Stimulated activated CD8-positive, alpha-beta memory T cell treated with anti-CD3 and anti-CD28 coated beads, Interleukin-4, amount 100 ng/mL, for 48 hours (primary cell): ENCODE results near the gene BCAS3.
A peak's percentile ranks its signal among the peaks of the same experiment; 100 is the strongest.

Source experiments
- DNase-seq: peaks from one replicate; pipeline ENCODE4 v3.0.0-alpha.2; 2020

Gene BCAS3

DNA sequence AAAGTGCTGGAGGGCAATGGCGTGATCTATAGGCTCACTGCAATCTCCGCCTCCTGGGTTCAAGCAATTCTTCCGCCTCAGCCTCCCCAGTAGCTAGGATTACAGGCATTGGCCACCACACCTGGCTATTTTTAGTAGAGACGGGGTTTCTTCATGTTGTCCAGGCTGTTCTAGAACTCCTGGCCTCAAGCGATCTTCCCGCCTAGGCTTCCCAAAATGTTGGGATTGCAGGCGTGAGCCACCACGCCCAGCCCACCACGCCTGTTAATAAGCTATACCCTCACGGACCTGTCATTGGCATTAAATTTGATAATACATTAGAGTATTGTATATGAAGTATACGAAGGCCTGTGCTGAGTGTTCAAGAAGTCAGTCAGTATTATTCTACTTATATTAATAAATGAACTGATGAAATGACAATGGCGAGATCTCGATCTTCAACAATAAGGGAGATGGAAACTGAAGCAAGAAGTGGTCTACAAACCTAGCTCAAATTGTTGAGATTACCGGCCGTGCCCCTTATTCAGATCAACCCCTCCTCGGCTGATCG lies 818 bp upstream of the BCAS3 start:
- no peak for DNase-seq

DNA sequence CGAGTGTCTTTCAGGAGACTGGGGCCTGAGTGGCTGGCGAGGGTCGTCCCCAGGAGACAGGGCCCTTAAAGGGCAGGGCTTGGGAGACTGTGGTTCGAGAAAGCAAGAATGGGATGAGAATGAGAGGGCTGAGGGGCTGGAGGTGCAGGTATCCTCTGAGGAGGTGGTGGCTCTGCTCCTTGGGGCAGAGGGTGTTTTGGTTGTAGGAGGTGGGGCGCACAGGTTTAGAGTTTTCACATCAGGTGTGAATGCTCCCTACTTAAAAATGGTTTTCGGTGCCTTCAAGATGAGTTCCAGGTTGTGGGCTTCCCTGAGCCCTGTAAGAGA lies 430 bp downstream of the BCAS3 start:
- no peak for DNase-seq

DNA sequence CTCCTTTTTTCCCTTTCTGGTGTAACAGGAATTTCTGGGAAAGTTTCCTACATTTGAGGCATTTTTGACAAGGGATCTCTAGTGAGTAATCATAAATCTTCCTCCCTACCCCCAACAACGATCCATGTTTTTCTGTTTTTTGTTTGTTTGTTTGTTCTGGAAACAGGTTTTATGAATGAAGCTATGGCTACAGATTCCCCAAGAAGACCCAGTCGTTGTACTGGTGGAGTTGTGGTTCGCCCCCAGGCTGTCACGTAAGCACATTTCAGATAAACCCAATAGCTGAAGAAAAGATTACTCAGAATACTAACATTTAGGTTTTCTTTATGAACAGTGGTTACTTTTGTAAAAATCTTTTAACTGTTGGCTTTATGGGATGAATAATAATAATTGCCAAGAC lies 1.6 kb downstream of the BCAS3 start:
- DNase-seq, result no peak

DNA sequence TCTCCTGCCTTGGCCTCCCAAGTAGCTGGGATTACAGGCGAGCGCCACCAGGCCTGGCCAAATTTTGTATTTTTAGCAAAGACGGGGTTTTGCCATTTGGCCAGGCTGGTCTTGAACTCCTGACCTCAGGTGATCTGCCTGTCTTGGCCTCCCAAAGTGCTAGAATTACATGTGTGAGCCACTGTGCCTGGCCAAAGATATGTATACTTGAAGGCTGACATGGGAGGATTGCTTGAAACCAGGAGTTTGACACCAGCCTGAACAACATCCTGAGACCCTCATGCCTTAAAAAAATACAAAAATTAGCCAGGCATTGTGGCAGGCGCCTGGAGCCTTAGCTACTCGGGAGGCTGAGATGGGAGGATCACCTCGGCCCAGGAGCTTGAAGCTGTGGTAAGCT lies 3.1 kb downstream of the BCAS3 start:
- DNase-seq, result no peak

DNA sequence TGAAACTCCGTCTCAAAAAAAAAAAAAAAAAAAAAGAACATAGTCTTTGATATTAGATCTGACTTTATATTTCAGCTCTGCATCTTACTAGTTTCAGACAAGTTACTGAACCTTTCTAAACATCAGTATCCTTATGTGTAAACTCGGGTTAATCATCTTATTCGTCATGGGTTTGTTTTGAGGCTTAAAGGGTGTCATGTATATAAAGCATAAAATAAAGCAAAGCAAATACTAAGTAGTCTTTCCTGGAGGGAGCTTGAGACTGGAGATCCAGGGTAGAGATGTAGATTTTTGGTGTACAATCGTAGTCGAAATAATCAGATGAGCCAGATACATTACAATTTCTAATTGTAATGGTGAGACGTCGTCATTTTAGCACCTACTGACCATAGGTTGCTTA lies 7.8 kb downstream of the BCAS3 start:
- DNase-seq, result no peak

DNA sequence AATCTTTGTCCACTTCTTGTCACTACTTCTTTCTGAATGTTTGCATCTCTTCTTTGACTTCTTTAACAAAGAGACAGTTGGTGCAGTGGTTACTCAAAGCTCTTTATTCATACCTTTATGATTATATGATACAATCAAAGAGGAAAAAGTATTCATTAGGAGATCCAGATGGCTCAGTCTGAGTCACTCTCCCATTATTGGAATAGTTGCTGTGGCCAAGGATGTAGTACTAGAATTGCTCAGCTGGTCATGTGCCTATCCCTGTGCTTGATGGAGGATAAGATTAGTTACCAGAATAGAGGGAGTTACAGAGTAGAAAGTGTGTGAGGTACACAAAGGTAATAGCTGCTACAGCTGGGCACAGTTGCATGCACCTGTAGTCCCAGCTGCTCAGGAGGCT lies 18.3 kb downstream of the BCAS3 start:
- no peak for DNase-seq

DNA sequence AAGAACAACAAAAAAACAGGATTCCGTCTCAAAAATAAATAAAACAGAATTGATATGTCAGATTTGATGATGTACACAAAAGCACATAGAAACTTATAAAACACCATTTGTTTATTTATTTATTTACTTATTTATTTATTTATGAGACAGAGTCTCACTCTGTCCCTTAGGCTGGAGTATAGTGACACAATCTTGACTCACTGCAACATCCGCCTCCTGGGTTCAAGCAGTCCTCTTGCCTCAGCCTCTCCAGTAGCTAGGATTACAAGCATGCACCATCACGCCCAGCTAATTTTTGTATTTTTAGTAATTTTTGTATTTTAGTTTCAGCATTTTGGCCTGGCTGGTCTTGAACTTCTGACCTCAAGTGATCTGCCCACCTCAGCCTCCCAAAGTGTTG lies 21.4 kb downstream of the BCAS3 start:
- no peak for DNase-seq

DNA sequence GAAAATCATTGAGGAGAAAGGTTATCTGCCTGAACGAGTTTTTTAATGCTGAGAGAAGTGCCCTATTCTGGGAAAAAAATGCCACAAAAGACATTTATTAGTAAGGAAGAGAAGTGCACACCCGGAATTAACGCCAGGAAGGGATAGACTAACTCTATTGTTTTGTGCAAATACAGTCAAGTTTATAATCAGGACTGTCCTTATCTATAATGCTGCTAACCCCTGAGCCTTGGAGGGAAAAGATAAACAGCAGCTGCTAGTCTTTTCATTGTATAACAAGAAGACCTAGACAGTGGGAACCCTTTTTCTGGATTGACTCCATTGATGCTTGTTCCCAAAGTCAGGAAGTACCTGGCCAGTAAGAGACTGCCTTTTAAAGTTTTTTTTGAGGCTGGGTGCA lies 26.5 kb downstream of the BCAS3 start:
- DNase-seq, result no peak

DNA sequence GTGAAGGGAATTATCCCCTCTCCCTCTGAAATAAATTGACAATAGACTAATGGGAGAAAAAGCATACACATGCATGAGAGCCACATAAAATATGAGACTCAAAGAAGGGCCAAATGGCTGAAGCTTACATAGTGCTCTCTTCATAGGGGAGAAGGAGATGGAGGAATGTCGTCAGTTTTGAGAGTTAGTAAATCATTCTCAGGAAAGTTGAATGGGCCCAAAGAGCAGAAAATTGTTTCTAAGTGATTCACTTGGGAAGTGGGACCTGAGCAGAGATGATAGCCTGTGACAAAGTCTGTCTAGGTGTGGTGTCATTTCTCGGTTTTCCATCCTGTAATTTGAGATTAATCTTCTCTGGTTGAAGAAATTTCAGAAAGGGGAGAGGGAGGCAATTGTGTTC lies 35.0 kb downstream of the BCAS3 start:
- DNase-seq, result no peak

DNA sequence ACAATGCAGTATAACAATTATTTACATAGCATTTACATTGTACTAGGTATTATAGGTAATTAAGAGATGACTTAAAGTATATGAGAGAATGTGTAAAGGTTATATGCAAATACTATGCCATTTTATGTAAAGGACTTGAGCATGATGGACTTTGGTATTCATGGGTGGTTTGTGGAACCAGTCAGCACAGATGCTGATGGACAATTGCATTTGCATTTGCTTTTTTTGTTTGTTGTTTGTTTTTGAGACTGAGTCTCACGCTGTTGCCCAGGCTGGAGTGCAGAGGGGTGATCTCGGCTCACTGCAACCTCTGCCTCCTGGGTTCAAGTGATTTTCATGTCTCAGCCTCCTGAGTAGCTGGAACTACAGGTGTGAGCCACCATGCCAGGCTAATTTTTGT lies 36.0 kb downstream of the BCAS3 start:
- no peak for DNase-seq

DNA sequence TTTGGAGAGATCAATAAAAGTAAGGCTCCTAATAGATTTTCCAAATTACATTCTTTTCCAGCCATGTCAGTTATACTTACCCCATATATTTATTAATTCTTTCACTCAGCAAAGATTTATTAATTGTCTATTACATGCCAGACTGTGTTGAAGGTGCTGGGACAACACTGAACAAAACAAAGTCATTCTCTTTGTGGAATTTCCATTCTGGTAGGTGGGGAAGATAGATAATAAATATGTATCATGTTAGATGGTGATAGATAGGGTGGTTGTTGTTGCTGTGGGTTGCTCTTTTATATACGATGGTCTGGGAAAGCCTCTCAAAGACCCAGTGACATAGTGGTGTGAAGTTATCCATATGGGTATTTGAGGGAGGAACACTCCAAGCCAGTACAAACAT lies 39.1 kb downstream of the BCAS3 start:
- no peak for DNase-seq

DNA sequence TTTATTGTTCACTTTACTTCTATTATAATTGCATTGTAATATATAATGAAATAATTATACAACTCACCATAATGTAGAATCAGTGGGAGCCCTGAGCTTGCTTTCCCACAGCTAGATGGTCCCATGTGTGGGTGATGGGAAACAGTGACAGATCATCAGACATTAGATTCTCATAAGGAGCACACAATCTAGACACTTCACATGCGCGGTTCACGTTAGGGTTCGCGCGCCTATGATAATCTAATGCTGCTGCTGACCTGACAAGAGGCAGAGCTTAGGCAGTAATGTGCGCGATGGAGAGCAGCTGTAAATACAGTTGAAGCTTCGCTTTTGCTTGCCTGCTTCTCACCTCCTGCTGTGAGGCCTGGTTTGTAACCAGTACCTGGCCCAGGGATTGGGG lies 40.2 kb downstream of the BCAS3 start:
- no peak for DNase-seq

DNA sequence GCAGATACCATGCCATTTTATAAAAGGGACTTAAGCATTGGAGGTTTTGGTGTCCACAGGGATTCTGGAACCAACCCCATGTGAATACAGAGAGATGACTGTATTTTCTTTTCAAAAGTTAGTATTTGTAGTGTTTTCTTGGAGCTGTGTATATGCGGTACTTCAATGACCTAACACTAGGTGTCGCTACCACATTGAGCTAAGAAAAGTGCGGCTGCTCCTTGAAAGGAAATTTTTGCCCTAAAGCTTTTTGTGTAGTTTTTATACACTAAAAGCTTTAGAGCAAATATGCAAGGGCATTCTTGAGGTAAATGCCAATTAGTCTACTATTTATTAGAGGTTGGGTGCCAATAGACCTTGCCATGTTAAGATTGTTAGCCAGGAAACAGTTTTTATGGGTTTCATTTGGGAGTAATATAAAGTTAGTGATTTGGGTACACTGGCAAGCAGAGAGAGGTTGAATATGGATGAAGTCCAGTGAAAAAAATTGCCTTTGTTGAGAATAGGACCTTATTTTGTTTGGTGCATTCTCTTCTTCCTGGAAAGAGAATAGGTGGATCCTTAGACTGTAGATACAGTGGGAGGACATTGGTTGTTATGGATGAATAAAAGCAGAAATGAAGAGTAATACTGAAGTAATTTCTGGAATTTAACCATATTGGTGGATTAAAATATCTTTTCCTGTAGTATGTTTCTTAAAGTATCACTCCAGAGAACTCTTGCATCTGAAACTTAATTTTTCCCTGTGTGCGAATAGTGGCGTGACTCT lies 43.3 kb downstream of the BCAS3 start:
- DNase-seq, result peak; percentile 39

DNA sequence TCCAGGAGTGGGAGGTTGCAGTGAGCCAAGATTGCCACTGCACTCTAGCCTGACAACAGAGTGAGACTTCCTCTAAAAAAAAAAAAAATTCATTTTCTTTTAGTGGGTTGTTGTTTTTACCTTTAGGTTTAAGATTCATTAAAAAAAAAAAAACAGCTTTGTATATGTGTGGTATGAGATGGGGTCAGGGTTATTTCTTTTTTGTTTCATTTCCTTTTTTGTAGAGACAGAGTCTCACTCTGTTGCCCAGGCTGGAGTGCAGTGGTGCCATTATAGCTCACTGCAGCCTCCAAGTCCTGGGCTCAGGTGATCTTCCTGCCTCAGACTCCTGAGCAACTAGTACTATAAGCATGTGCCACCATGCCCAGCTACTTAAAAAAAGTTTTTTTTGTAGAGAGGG lies 47.0 kb downstream of the BCAS3 start:
- no peak for DNase-seq

DNA sequence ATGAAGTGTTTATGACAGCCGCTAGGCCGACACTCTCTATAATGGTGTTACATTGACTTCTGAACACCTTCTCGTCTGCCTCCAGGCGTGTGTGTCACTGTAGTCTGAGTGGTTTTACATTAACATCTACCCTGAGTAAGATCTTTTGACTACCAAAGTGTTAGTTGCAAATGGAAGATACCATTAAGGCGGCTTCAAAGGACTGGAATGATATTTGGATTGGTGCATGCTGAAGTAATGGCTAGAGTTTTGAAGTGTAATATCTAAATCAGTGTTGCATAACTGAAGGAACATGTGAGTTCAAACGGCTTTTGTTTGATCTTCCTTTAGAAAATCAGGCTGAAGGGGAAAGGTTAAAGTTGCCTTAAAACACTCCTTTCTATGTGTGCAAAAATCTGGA lies 52.2 kb downstream of the BCAS3 start:
- DNase-seq, result no peak

DNA sequence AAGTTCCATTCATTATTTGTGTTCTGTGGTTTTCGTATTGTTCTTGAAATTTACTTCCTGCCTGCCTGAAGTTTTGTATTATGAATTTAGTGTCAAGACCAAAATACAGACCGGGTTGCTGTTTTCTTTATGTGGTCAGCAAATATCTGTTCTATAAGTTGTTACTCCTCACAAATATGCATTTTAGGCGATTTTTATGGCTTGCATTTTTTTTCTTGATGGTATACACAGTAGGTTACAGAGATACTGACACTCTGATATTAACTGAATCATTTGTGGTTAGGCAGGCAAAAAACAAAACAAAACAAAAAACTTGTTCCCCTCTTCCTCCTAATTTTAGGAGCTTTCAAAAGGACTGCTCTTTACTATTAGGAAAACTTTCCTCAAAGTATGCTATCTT lies 52.6 kb downstream of the BCAS3 start:
- no peak for DNase-seq

DNA sequence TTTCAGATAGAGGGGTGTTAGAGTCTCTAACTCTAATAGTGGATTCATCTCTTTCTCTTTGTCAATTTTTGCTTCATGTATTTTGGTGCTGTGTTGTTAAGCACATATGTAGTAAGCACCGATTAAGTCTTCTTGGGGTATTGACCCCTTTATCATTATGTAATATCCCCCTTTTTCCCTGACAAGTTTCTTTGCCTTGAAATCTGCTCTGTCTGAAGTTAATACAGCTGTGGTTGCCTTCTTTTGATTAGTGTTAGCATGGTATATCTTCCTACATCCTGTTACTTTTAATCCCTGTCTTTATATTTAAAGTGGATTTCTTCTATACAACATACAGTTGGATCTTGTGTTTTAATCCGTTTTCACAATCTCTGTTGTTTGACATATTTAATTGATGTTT lies 60.6 kb downstream of the BCAS3 start:
- no peak for DNase-seq

DNA sequence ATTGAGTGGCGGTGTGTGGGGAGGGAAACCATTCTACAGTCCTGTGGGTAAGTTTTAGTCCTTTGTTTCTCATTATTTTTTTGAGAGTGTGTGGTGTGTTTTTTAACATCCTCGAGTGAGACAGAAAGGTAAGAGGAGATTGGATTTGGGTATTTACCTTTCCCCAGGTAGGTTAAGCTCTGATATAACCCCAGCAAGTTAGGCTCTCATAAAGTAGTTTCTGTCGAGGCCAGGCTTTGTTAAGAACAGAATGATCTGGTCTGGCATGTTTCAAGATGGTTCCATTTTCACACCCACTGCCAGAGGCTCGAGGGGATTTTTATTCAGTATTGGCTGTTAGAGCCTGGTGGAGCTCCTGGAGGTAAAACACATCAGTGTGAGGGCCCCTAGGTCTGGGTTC lies 62.9 kb downstream of the BCAS3 start:
- DNase-seq, result no peak

DNA sequence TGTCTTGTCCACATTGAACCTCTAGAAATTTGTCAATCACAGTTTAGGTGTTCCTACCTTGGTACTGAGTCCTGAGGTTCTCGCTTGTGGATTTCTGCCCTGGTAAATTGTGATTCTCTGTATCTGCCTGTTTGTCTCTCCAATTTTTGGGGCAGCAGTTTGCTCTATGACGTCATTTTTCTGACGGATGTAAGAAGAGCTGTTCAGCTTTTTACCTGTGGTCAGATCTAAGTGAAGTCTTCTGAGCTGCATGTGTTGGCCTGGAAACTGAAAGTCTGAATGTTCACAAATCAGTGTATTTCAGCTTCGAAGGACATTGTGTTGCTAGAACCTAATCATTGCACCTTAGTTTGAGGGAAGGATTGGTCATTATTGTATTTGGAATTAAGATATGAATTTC lies 63.4 kb downstream of the BCAS3 start:
- DNase-seq, result no peak

DNA sequence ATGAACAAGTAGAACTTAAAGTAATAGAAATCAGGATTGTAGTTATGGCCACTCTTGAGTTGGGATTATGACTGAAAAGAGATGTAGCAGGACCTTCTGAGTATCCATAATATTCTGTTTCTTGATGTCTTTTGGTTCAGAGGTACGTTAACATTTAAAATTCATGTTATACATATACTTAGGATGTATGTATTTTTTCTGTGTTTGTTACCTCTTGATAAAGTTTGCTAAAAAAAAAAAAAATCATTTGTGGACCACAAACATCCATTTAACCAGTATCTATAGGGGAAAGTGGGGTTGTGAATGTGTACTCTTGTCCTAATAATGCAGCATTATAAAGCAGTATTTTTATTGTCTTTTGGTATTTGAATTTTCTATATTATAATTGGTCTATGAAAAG lies 65.6 kb downstream of the BCAS3 start:
- no peak for DNase-seq

DNA sequence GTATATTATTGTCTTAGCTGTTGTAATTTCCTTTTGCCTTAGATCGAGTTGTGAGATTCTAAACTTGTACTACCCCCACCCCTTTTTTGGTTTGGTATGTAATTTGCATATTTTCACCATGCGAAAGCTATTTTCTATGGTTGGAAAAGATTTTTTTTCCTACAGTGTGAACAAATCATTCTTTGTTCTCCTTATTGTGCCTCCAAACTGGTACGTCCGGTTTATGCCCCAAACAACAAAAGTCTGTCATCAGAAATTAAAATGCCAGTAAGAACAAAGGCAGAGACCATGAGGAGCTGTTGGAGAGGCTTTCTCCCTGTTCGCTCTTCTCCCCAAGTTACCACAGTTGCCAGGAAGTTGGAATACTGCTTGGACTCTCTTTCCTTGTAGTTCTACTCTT lies 66.1 kb downstream of the BCAS3 start:
- no peak for DNase-seq

DNA sequence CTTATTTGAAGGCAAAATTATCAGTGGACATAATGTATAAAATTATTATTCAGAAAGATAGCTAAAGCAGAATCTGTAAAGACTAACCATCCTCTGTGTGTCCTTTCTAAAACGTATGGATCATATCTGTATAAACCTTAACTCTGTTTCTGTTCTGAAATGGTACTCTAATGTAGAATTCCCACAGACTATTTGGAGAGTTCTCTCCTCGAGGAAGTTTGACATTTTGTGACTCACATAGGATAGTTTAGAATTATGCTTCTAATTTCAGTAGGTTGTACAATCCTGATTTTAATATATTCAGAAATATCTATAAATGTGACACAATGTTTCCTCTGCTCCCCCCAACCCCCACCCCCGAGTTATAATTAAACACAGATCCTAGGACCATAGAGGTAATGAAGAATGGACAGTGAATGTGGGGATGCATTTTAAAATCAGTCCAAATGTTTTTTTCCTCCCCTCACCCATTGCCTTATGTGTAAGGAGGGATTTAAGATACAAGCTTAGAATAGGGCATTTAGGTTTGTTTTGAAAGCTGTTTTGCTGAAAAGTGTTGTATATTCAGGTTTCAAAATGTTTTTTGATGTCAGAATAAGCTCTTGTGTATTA lies 66.8 kb downstream of the BCAS3 start:
- no peak for DNase-seq

DNA sequence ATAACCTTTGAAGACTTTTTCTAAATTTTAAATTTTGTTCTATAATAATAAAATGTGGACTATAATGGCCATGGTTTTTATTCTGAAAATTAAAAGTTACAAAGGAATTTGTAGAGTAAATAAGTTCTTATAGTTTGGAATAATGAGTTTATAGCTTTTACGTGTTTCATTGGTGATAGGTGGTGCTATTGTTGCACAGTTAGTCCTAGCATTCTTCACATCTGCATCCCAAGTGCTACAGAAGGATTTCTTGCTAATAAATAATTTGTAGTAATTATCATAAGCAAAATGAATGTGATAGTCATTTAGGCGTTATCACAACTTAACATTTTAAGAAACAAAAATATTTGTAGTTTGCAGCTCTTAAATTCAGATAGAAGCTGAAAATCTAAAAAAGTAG lies 67.9 kb downstream of the BCAS3 start:
- DNase-seq, result no peak

DNA sequence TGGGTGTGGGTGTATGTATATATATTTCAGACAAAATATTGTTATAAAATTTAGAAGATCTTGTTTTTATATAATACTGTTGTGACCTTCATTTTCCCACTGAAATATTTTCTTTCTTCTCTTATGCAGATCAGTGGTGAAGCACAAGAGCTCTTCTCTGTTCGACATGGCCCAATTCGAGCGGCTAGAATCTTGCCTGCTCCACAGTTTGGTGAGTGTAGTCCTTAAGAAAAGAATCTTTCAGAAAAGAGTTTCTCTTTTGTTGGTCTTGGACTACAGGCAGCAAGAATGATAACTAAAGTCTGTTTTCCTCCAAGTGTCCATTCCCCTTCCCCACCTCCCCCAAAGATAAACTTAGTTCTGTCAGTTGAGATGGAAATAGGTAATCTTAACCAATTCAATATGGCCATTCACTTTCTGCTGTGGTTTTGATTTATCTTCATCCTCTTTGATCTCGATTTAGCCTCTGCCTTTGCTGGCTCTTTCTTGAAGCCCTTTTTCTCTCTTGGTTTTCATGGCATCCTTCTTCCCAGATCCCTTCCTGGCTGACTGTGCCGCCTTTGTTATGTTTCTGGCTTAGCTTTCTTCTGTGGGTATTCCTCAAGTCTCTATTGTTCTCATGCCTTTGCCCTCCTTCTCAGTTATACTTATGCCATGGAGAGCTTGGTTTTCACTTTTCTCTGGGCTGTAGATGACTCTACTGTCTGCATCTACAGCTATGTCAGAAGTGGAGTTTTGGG lies 69.6 kb downstream of the BCAS3 start:
- DNase-seq, result no peak
